Neural cell (in vitro differentiated cells): Measurements from ENCODE around the gene LSM14B. TPM values are rescaled to one million over a fixed set of nuclear protein-coding genes. Genes with fewer than 3 reads are reported as not detected.

Experiments
- H2AFZ ChIP-seq: fragments of 200-600, 300-800 bp; sonication (generic), shearing (Covaris generic); 2 replicates; pipeline ENCODE4 v1.6.0; 2014; ENCODE audit warnings: low read depth, mild to moderate bottlenecking, antibody characterized with exemption, low read length, moderate library complexity
- H3F3A ChIP-seq: fragments of 200-600 bp; shearing (Covaris generic); 2 replicates; pipeline ENCODE4 v1.6.1; 2016; ENCODE audit warnings: mild to moderate bottlenecking, moderate library complexity, mixed read lengths, antibody characterized with exemption, low read length; ENCODE audit not compliant: insufficient read depth, poor library complexity, severe bottlenecking
- H3K27ac ChIP-seq: fragments of 200-600, 300-800 bp; sonication (generic), shearing (Covaris generic); 2 replicates; pipeline ENCODE4 v1.5.1; 2014; ENCODE audit warnings: mild to moderate bottlenecking, low read length, moderate library complexity
- H3K27me3 ChIP-seq: fragments of 300-800, 200-600 bp; sonication (generic), shearing (Covaris generic); 2 replicates; pipeline ENCODE4 v1.6.0; 2014; ENCODE audit warnings: mild to moderate bottlenecking, low read depth, low read length, moderate library complexity; ENCODE audit not compliant: insufficient read depth
- H3K36me3 ChIP-seq: fragments of 300-800, 200-600 bp; sonication (generic), shearing (Covaris generic); 2 replicates; pipeline ENCODE4 v1.5.1; 2014; ENCODE audit warnings: mild to moderate bottlenecking, antibody characterized with exemption, low read length, moderate library complexity; ENCODE audit not compliant: insufficient read depth
- H3K4me2 ChIP-seq: fragments of 300-800, 200-600 bp; sonication (generic), shearing (Covaris generic); 2 replicates; pipeline ENCODE4 v1.6.0; 2014; ENCODE audit warnings: mild to moderate bottlenecking, low read length
- H3K4me3 ChIP-seq: fragments of 300-800, 200-600 bp; sonication (generic), shearing (Covaris generic); 2 replicates; pipeline ENCODE4 v1.5.1; 2014; ENCODE audit warnings: mild to moderate bottlenecking, low read length, moderate library complexity
- H3K79me2 ChIP-seq: fragments of 200-600 bp; shearing (Covaris generic); replicated peaks from 2 replicates; pipeline ENCODE4 v1.6.0; 2014; ENCODE audit warnings: mild to moderate bottlenecking, low read length, moderate library complexity; ENCODE audit not compliant: insufficient read depth
- H3K9ac ChIP-seq: fragments of 300-800, 200-600 bp; sonication (generic), shearing (Covaris generic); 2 replicates; pipeline ENCODE4 v1.6.1; 2016; ENCODE audit warnings: mild to moderate bottlenecking, low read length, mixed read lengths
- H3K9me2 ChIP-seq: fragments of 200-600 bp; shearing (Covaris generic); 2 replicates; pipeline ENCODE4 v1.6.1; 2016; ENCODE audit warnings: mild to moderate bottlenecking, low read length, mixed read lengths; ENCODE audit not compliant: insufficient read depth
- H3K9me3 ChIP-seq: fragments of 200-600, 300-800 bp; sonication (generic), shearing (Covaris generic); 2 replicates; pipeline ENCODE4 v1.6.1; 2016; ENCODE audit warnings: mild to moderate bottlenecking, mixed run types, low read length, moderate library complexity, mixed read lengths
- H4K20me1 ChIP-seq: fragments of 200-600 bp; shearing (Covaris generic); 2 replicates; pipeline ENCODE4 v1.6.1; 2016; ENCODE audit warnings: mild to moderate bottlenecking, mixed run types; ENCODE audit not compliant: insufficient read depth
- EP300 ChIP-seq: fragments of 450-650 bp; conservative IDR thresholded peaks from 2 replicates; pipeline ENCODE4 v1.6.1; 2014; ENCODE audit warnings: antibody characterized with exemption, mild to moderate bottlenecking, moderate library complexity; ENCODE audit not compliant: poor library complexity, severe bottlenecking
- EZH2 ChIP-seq: fragments of 200-600, 300-800 bp; shearing (Covaris generic), sonication (generic); IDR thresholded peaks from 2 replicates; pipeline ENCODE4 v1.6.1; 2014; ENCODE audit warnings: antibody characterized with exemption, low read length, borderline replicate concordance, mild to moderate bottlenecking; ENCODE audit not compliant: insufficient read depth, poor library complexity, severe bottlenecking
- MXI1 ChIP-seq: fragments of 450-650 bp; conservative IDR thresholded peaks from 2 replicates; pipeline ENCODE4 v1.6.1; 2014; ENCODE audit warnings: antibody characterized with exemption, mild to moderate bottlenecking; ENCODE audit not compliant: poor library complexity, severe bottlenecking
- POLR2AphosphoS5 ChIP-seq: IDR thresholded peaks from 2 replicates; pipeline ENCODE4 v1.6.1; 2012
- RAD21 ChIP-seq: fragments of 450-650 bp; conservative IDR thresholded peaks from 2 replicates; pipeline ENCODE4 v1.6.1; 2014; ENCODE audit warnings: antibody characterized with exemption, mild to moderate bottlenecking, moderate library complexity
- SMC3 ChIP-seq: fragments of 450-650 bp; conservative IDR thresholded peaks from 2 replicates; pipeline ENCODE4 v1.6.1; 2014; ENCODE audit warnings: antibody characterized with exemption, mild to moderate bottlenecking, moderate library complexity; ENCODE audit not compliant: poor library complexity
- TAF1 ChIP-seq: IDR thresholded peaks from 2 replicates; pipeline ENCODE4 v1.6.1; 2012; ENCODE audit warnings: low read depth
- polyA plus RNA-seq: library from polyadenylated mRNA; depleted of rRNA; stranded (reverse); fragments of >200 nt; gene quantifications from 2 replicates; pipeline ENCODE4 v1.2.3, GENCODE V29; 2014
- TF ChIP-seq, protein P1 (sequence below): IDR thresholded peaks from 2 replicates; pipeline ENCODE4 v1.6.1; 2012; ENCODE audit warnings: borderline replicate concordance
- TF ChIP-seq, protein P2 (sequence below): fragments of 450-650 bp; IDR thresholded peaks from 2 replicates; pipeline ENCODE4 v1.5.1; 2014; ENCODE audit warnings: antibody characterized with exemption, mild to moderate bottlenecking, moderate library complexity; ENCODE audit not compliant: poor library complexity, severe bottlenecking

LSM14B gene
- polyA plus RNA-seq, 1 donor from 2014 or later = 213 TPM

DNA sequence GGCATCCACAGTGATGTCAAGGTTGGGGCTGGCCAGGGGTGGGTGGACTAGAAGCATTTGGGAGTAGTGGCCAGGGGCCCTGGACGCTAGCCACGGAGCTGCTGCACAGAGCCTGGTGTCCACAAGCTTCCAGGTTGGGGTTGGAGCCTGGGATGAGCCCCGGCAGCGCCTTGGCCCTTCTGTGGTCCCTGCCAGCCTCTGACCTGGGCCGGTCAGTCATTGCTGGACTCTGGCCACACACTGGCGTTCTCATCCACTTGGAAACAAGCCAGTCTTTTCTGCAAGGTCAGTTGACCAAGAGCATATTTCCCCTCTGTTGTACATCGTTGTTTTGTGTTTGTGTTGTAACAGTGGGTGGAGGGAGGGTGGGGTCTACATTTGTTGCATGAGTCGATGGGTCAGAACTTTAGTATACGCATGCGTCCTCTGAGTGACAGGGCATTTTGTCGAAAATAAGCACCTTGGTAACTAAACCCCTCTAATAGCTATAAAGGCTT is 12.5 kb downstream of the LSM14B start:
- Histone ChIP-seq H2AFZ (no peak overlapping the region), H3K9ac (no peak overlapping the region), H3K9me3 (no peaks in the 10 kb centered on the region), H3K4me3 (no peak overlapping the region), H3K79me2 (peaks cover 10% of the 10 kb centered on the region), H3K4me2 (no peak overlapping the region), H4K20me1 (peaks cover 31% of the 10 kb centered on the region), H3K27me3 (no peaks in the 10 kb centered on the region), H3K9me2 (no peaks in the 10 kb centered on the region), H3K27ac (no peak overlapping the region), H3F3A (no peaks in the 10 kb centered on the region), H3K36me3 (peaks cover 5% of the 10 kb centered on the region)
- TF ChIP-seq EP300 = no peak
- no peak for TF ChIP-seq RAD21
- TF ChIP-seq TAF1 = no peak
- TF ChIP-seq SMC3 = no peak
- TF ChIP-seq POLR2AphosphoS5 = no peak
- no peak for TF ChIP-seq EZH2
- no peak for TF ChIP-seq MXI1
- TF ChIP-seq, protein P1, sequence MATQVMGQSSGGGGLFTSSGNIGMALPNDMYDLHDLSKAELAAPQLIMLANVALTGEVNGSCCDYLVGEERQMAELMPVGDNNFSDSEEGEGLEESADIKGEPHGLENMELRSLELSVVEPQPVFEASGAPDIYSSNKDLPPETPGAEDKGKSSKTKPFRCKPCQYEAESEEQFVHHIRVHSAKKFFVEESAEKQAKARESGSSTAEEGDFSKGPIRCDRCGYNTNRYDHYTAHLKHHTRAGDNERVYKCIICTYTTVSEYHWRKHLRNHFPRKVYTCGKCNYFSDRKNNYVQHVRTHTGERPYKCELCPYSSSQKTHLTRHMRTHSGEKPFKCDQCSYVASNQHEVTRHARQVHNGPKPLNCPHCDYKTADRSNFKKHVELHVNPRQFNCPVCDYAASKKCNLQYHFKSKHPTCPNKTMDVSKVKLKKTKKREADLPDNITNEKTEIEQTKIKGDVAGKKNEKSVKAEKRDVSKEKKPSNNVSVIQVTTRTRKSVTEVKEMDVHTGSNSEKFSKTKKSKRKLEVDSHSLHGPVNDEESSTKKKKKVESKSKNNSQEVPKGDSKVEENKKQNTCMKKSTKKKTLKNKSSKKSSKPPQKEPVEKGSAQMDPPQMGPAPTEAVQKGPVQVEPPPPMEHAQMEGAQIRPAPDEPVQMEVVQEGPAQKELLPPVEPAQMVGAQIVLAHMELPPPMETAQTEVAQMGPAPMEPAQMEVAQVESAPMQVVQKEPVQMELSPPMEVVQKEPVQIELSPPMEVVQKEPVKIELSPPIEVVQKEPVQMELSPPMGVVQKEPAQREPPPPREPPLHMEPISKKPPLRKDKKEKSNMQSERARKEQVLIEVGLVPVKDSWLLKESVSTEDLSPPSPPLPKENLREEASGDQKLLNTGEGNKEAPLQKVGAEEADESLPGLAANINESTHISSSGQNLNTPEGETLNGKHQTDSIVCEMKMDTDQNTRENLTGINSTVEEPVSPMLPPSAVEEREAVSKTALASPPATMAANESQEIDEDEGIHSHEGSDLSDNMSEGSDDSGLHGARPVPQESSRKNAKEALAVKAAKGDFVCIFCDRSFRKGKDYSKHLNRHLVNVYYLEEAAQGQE = no peak
- TF ChIP-seq, protein P2, sequence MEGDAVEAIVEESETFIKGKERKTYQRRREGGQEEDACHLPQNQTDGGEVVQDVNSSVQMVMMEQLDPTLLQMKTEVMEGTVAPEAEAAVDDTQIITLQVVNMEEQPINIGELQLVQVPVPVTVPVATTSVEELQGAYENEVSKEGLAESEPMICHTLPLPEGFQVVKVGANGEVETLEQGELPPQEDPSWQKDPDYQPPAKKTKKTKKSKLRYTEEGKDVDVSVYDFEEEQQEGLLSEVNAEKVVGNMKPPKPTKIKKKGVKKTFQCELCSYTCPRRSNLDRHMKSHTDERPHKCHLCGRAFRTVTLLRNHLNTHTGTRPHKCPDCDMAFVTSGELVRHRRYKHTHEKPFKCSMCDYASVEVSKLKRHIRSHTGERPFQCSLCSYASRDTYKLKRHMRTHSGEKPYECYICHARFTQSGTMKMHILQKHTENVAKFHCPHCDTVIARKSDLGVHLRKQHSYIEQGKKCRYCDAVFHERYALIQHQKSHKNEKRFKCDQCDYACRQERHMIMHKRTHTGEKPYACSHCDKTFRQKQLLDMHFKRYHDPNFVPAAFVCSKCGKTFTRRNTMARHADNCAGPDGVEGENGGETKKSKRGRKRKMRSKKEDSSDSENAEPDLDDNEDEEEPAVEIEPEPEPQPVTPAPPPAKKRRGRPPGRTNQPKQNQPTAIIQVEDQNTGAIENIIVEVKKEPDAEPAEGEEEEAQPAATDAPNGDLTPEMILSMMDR = no peak

DNA sequence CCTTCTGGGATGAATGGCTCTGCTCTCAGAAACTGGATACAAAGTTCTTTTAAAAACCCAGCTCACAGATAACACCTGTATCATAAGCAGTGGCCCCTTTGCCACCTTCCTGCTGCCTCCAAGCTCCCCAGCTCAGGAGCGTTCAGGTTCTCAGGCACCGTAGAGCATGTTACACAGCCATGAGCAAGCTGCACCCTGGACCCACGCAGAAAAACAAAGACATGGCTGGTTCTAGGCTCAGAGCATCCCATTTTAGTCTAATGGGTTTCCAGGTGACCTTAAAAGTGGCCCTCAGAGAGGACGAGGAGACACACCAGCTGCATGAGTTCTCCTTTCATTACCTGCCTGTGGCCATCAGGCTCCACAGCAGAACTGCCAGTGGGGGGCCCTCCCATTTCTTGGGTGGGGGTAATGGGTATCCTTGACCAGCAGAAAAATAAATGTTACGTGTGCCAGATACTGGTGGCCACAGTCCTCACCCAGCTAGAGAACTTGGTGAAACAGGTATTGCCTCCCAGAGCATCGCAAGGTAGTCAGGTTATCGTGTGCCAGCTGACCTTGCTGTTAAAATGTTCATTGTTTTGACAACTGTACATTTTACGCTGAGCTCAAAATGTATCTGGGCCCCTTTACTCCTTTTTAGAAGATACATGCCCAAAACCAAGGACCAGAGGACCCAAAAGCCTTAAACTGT is 13.4 kb downstream of the LSM14B start:
- H3K27me3 ChIP-seq = no peaks in the 10 kb centered on the region
- no peak overlapping the region for H3K4me3 ChIP-seq
- H3K79me2 ChIP-seq = peaks cover 20% of the 10 kb centered on the region
- peaks cover 10% of the 10 kb centered on the region for H3K36me3 ChIP-seq
- peak; percentile 5 for TF ChIP-seq POLR2AphosphoS5
- TF ChIP-seq TAF1 = no peak
- H3K4me2 ChIP-seq = no peak overlapping the region
- H3K9me3 ChIP-seq = no peaks in the 10 kb centered on the region
- H2AFZ ChIP-seq = no peak overlapping the region
- H3K27ac ChIP-seq = no peak overlapping the region
- no peak overlapping the region for H3K9ac ChIP-seq
- H3F3A ChIP-seq = peaks cover 3% of the 10 kb centered on the region
- H4K20me1 ChIP-seq = peaks cover 36% of the 10 kb centered on the region
- H3K9me2 ChIP-seq = no peaks in the 10 kb centered on the region
